IPS-20b (cell line): ENCODE measurements around the gene SFTPD.
"Not testable (repeated sequence)": the region's sequence is repeated elsewhere in the genome, so short reads cannot be mapped to it uniquely, and the experiment has no call there.

Experiments
- H3K27ac ChIP-seq: one replicate; pipeline ENCODE4 v1.5.1; 2013; ENCODE audit warnings: low read length
- H3K27me3 ChIP-seq: 2 replicates; pipeline ENCODE4 v1.6.1; 2013; ENCODE audit warnings: mild to moderate bottlenecking, low read length, inconsistent platforms; ENCODE audit not compliant: insufficient read depth
- H3K36me3 ChIP-seq: 2 replicates; pipeline ENCODE4 v1.6.1; 2013; ENCODE audit warnings: low read depth, mild to moderate bottlenecking, inconsistent platforms, low read length, moderate library complexity; ENCODE audit not compliant: insufficient read depth
- H3K4me1 ChIP-seq: 2 replicates; pipeline ENCODE4 v1.6.1; 2013; ENCODE audit warnings: mild to moderate bottlenecking, control low read depth, inconsistent platforms, low read length, moderate library complexity; ENCODE audit not compliant: insufficient read depth
- H3K4me3 ChIP-seq: 2 replicates; pipeline ENCODE4 v1.5.1; 2013; ENCODE audit warnings: mild to moderate bottlenecking, low read length, inconsistent platforms
- H3K9ac ChIP-seq: 2 replicates; pipeline ENCODE4 v1.6.1; 2013; ENCODE audit warnings: low read depth, mild to moderate bottlenecking, inconsistent platforms, low read length, moderate library complexity
- H3K9me3 ChIP-seq: 2 replicates; pipeline ENCODE4 v1.6.1; 2013; ENCODE audit warnings: mild to moderate bottlenecking, low read depth, low read length, inconsistent platforms; ENCODE audit not compliant: insufficient read depth

Gene SFTPD

DNA sequence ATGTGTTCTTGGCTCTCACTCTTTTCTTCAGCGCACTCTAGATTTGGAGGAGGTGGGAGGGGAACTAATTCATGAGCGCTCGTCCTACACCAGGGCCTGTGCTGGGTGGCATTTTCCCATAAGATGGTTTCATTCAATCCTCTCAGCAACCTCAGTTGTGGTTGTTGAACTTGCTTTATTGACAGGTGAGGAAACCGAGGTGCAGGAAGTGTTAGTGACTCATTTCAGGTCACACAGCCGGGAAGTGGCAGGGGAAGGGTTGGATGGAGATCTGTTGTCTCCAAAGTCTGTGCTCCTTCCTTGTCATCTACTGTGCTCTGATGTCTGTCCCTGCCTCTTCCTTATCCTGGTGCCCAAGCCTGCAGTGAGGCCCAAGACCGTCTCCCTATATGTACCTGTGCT, 26.9 kb downstream of the SFTPD start:
- not testable (repeated sequence) for H3K9me3 ChIP-seq, H3K4me1 ChIP-seq, H3K36me3 ChIP-seq, H3K4me3 ChIP-seq, H3K27ac ChIP-seq, H3K9ac ChIP-seq, H3K27me3 ChIP-seq

DNA sequence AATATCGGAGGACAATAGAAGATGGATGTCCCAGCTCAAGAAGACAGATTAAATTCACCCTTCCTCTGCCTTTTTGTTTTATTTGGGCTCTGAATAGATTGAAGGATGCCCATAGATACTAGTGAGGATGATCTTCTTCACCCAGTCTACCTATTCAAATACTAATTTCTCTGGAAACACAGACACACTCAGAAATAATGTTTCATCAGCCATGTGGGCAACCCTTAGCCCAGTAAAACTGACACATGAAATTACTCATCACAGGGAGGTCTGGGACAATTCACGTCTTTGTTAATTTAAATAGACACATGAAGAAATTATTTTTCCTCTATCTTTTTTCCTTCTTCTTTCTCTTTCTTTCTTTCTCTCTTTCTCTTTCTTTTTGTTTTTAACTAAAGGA, 33.1 kb downstream of the SFTPD start:
- H3K36me3 ChIP-seq, H3K9ac ChIP-seq, H3K27ac ChIP-seq, H3K9me3 ChIP-seq, H3K4me1 ChIP-seq, H3K27me3 ChIP-seq, H3K4me3 ChIP-seq: not testable (repeated sequence)

DNA sequence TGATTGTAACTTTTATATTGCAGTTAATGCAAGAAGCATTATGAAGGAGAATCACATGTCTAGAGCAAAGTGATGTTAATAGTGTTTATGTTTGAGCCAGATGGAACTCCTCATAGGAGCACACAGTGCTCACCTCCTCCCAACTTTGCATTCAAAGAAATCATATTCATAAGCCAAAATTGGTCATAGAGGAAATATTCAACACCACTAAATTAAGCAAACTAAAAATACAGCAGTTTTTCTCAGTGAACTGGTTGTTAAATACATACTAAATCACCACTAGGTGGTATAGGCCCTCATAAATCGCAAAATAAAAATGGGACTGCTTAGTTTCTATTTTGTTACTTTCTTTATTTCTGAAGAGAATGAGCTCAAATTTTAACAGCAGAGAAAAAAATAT, 34.4 kb downstream of the SFTPD start:
- not testable (repeated sequence) for H3K36me3 ChIP-seq, H3K4me3 ChIP-seq, H3K27me3 ChIP-seq, H3K9me3 ChIP-seq, H3K27ac ChIP-seq, H3K9ac ChIP-seq, H3K4me1 ChIP-seq

- Histone ChIP-seq H3K27ac (no peak overlapping the region), H3K9ac (no peak overlapping the region), H3K4me1 (no peaks in the 10 kb centered on the region), H3K27me3 (peaks cover 3% of the 10 kb centered on the region; the same call in 1 of the 2 replicates), H3K4me3 (no peak overlapping the region), H3K9me3 (no peaks in the 10 kb centered on the region), H3K36me3 (no peaks in the 10 kb centered on the region)
Measured at GRCh38 chr10:79910836-79911235, 38.1 kb downstream of the SFTPD start.

DNA sequence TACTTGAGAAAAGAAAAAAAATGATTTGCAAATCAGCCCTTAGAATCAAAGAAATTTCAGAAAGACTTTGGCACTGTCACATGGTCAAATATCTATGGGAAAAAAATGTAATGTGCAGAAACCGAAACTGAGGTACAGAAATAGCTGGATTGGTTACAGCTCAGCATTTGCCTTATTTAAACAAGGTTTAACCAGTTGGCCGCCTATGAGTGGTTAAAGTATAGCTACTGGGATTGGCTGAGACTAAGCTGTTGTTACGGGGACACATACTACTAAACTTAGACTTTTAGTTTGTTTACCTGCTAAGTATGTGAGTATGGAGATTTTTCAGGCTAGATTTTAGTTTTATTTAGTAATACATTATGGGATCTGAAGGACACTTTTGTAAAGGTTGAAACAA, 38.6 kb downstream of the SFTPD start:
- H3K4me3 ChIP-seq: no peak overlapping the region
- no peak overlapping the region for H3K9ac ChIP-seq
- H3K4me1 ChIP-seq: no peaks in the 10 kb centered on the region
- H3K36me3 ChIP-seq: no peaks in the 10 kb centered on the region
- H3K27me3 ChIP-seq: peaks cover 8% of the 10 kb centered on the region
- H3K27ac ChIP-seq: no peak overlapping the region
- H3K9me3 ChIP-seq: no peaks in the 10 kb centered on the region

GRCh38 chr10:79905322-79906314, 43.3 kb downstream of the SFTPD start:
- Histone ChIP-seq H3K36me3 (no peaks in the 10 kb centered on the region), H3K4me1 (no peaks in the 10 kb centered on the region), H3K9ac (peak overlapping the region; percentile 75), H3K27me3 (peaks cover 26% of the 10 kb centered on the region), H3K27ac (no peak overlapping the region), H3K9me3 (no peaks in the 10 kb centered on the region), H3K4me3 (peak overlapping the region; percentile 80)

GRCh38 chr10:79904671-79905321, 44.1 kb downstream of the SFTPD start:
- Histone ChIP-seq H3K9ac (peak overlapping the region; percentile 75), H3K36me3 (no peaks in the 10 kb centered on the region), H3K9me3 (no peaks in the 10 kb centered on the region), H3K27me3 (peaks cover 26% of the 10 kb centered on the region), H3K4me3 (peak overlapping the region; percentile 80), H3K27ac (no peak overlapping the region), H3K4me1 (no peaks in the 10 kb centered on the region)

DNA sequence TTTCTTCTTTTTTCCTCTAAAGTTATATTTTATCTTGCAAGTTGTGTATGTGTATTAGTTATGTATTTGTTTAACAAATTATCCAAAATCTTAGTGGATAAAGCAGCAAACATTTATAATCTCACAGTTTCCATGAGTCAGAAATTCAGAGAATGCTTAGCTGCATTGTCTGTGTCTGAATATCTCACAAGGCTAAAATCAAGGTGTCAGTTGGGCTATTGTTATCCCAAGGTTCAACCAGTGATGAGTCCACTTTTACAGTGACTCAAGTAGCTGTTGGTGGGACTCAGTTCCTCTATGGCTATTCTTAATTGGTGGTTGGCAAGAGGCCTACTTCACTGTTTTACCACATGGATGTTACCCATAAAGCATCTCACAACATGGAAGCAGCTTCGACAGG, 47.3 kb downstream of the SFTPD start:
- H3K36me3 ChIP-seq, H3K27ac ChIP-seq, H3K9me3 ChIP-seq, H3K9ac ChIP-seq, H3K4me3 ChIP-seq, H3K4me1 ChIP-seq: not testable (repeated sequence)
- H3K27me3 ChIP-seq: peaks cover 26% of the 10 kb centered on the region

GRCh38 chr10:79898597-79899325, 50.1 kb downstream of the SFTPD start:
- no peaks in the 10 kb centered on the region for H3K4me1 ChIP-seq
- H3K9ac ChIP-seq: no peak overlapping the region
- no peaks in the 10 kb centered on the region for H3K36me3 ChIP-seq
- H3K27ac ChIP-seq: no peak overlapping the region
- H3K27me3 ChIP-seq: peaks cover 4% of the 10 kb centered on the region
- H3K9me3 ChIP-seq: no peaks in the 10 kb centered on the region
- H3K4me3 ChIP-seq: no peak overlapping the region

GRCh38 chr10:79892896-79893295, 56.0 kb downstream of the SFTPD start:
- H3K9me3 ChIP-seq, H3K36me3 ChIP-seq, H3K4me1 ChIP-seq, H3K4me3 ChIP-seq, H3K27ac ChIP-seq, H3K27me3 ChIP-seq, H3K9ac ChIP-seq: not testable (repeated sequence)

- H3K27me3 ChIP-seq: no peaks in the 10 kb centered on the region
- no peak overlapping the region for H3K9ac ChIP-seq
- no peak overlapping the region for H3K4me3 ChIP-seq
- H3K4me1 ChIP-seq: no peaks in the 10 kb centered on the region
- no peaks in the 10 kb centered on the region for H3K9me3 ChIP-seq
- H3K36me3 ChIP-seq: no peaks in the 10 kb centered on the region
- H3K27ac ChIP-seq: no peak overlapping the region
Measured at GRCh38 chr10:79890469-79890868, 58.4 kb downstream of the SFTPD start.
